ENCODE measurements around the gene OR13C4.
"Not testable (repeated sequence)": the region's sequence is repeated elsewhere in the genome, so short reads cannot be mapped to it uniquely, and the experiment has no call there.

Gene OR13C4

GRCh38 chr9:104527109-104527508 is at the start of gene OR13C4:
Gene OR13C4 (minus strand): TSS chr9:104527209. CDS start chr9:104527209, 0 bp downstream.
- no peak for DNase-seq

GRCh38 chr9:104575456-104575855 is 48.4 kb upstream of the OR13C4 start:
- DNase-seq: no peak

- DNase-seq: no peak
Observed at GRCh38 chr9:104572612-104573011, 45.6 kb upstream of the OR13C4 start.

GRCh38 chr9:104568868-104569267 is 41.9 kb upstream of the OR13C4 start, which contains the start of gene OR13C8:
Gene OR13C8 (plus strand): TSS chr9:104569168. CDS start chr9:104569168, 0 bp downstream.
- no peak for DNase-seq

GRCh38 chr9:104564358-104564757 is 37.3 kb upstream of the OR13C4 start:
- no peak for DNase-seq

GRCh38 chr9:104556830-104557634 is 30.0 kb upstream of the OR13C4 start:
- DNase-seq: no peak

GRCh38 chr9:104555521-104555920 is 28.5 kb upstream of the OR13C4 start:
- DNase-seq: no peak

GRCh38 chr9:104553261-104553660 is 26.3 kb upstream of the OR13C4 start:
- DNase-seq: no peak

GRCh38 chr9:104544644-104545043 is 17.6 kb upstream of the OR13C4 start:
- no peak for DNase-seq

GRCh38 chr9:104539275-104539674 is 12.3 kb upstream of the OR13C4 start:
- DNase-seq: no peak

GRCh38 chr9:104536756-104537155 is 9.7 kb upstream of the OR13C4 start, which contains the start of gene OR13C3:
Gene OR13C3 (minus strand): TSS chr9:104536856. CDS start chr9:104536723, 133 bp downstream.
- no peak for DNase-seq

- DNase-seq: not testable (repeated sequence)
Observed at GRCh38 chr9:104520241-104520640, 6.8 kb downstream of the OR13C4 start.

GRCh38 chr9:104514901-104515300 is 12.1 kb downstream of the OR13C4 start:
- no peak for DNase-seq

- no peak for DNase-seq
Observed at GRCh38 chr9:104506565-104506964, 20.4 kb downstream of the OR13C4 start.

GRCh38 chr9:104503963-104504362 is 23.0 kb downstream of the OR13C4 start, which contains the start of gene OR13F1:
Gene OR13F1 (plus strand): TSS chr9:104504263. CDS start chr9:104504263, 0 bp downstream.
- no peak for DNase-seq

- DNase-seq: no peak
Observed at GRCh38 chr9:104503440-104503839, 23.6 kb downstream of the OR13C4 start.

- DNase-seq: no peak
Observed at GRCh38 chr9:104494808-104495207, 32.2 kb downstream of the OR13C4 start.

- no peak for DNase-seq
Observed at GRCh38 chr9:104485014-104485413, 42.0 kb downstream of the OR13C4 start.

- DNase-seq: no peak
Observed at GRCh38 chr9:104482921-104483570, 44.0 kb downstream of the OR13C4 start.

Data from suppressor macrophage treated with lipopolysaccharide for 1 hour (primary cell).